G401 (cell line): Measurements from ENCODE around the gene TOX2. TPM values are rescaled to one million over a fixed set of nuclear protein-coding genes. Genes with fewer than 3 reads are reported as not detected.

Source experiments
- DNase-seq: peaks from one replicate; pipeline ENCODE4 v3.0.0-alpha.2; 2015; ENCODE audit warnings: low spot score
- in situ Hi-C: cut with HindIII; loops from 2 replicates; pipeline ENCODE4 v1.10.0; 2016; ENCODE audit warnings: low sequenced_read_pairs, mixed read lengths
- total RNA-seq: library from RNA; depleted of rRNA; stranded (reverse); fragments of >200 nt; shearing (Covaris generic); gene quantifications from 2 replicates; pipeline ENCODE4 v1.2.3, GENCODE V29; 2014

Gene TOX2
- total RNA-seq, 1 experiment from 2014 or later: not detected

GRCh38 chr20:43953919-43954592 lies 39.4 kb downstream of the TOX2 start:
- in situ Hi-C loops: no loop called here
- no peak for DNase-seq

- in situ Hi-C loops: no loop called here
- DNase-seq: no peak
Measured at GRCh38 chr20:43954704-43955061, 40.0 kb downstream of the TOX2 start.

- in situ Hi-C loops: no loop called here
- DNase-seq: no peak
Measured at GRCh38 chr20:43955062-43955749, 40.6 kb downstream of the TOX2 start.

- in situ Hi-C loops: no loop called here
- no peak for DNase-seq
Measured at GRCh38 chr20:43955750-43956191, 41.1 kb downstream of the TOX2 start.

- in situ Hi-C loops: no loop called here
- DNase-seq: no peak
Measured at GRCh38 chr20:43957392-43957791, 42.7 kb downstream of the TOX2 start.

- no peak for DNase-seq
- in situ Hi-C loops: no loop called here
Measured at GRCh38 chr20:43958626-43959025, 44.0 kb downstream of the TOX2 start.

- in situ Hi-C loops: no loop called here
- DNase-seq: peak; percentile 7
Measured at GRCh38 chr20:43959079-43959919, 44.6 kb downstream of the TOX2 start.

- in situ Hi-C loops: no loop called here
- no peak for DNase-seq
Measured at GRCh38 chr20:43959920-43960227, 45.2 kb downstream of the TOX2 start.

GRCh38 chr20:43960231-43960630 lies 45.6 kb downstream of the TOX2 start:
- in situ Hi-C loops: no loop called here

GRCh38 chr20:43961116-43961515 lies 46.5 kb downstream of the TOX2 start:
- in situ Hi-C loops: no loop called here
- DNase-seq: no peak

More at GRCh38 chr20:43960231-43960630, 45.6 kb downstream of the TOX2 start:
- DNase-seq: no peak

- in situ Hi-C loops: no loop called here
- DNase-seq: no peak
Measured at GRCh38 chr20:43961541-43962471, 47.2 kb downstream of the TOX2 start.

- in situ Hi-C loops: no loop called here
- DNase-seq: no peak
Measured at GRCh38 chr20:43962530-43962929, 47.9 kb downstream of the TOX2 start.

GRCh38 chr20:43963233-43963632 lies 48.6 kb downstream of the TOX2 start:
- in situ Hi-C loops: no loop called here
- DNase-seq: no peak

- no peak for DNase-seq
- in situ Hi-C loops: no loop called here
Measured at GRCh38 chr20:43963872-43964791, 49.5 kb downstream of the TOX2 start.

GRCh38 chr20:43968341-43969000 lies 53.8 kb downstream of the TOX2 start:
- in situ Hi-C loops: no loop called here

GRCh38 chr20:43969028-43969447 lies 54.4 kb downstream of the TOX2 start:
- in situ Hi-C loops: no loop called here
- DNase-seq: no peak

More at GRCh38 chr20:43968341-43969000, 53.8 kb downstream of the TOX2 start:
- no peak for DNase-seq

- in situ Hi-C loops: no loop called here
- DNase-seq: no peak
Measured at GRCh38 chr20:43969501-43970182, 55.0 kb downstream of the TOX2 start.
